Stimulated activated CD8-positive, alpha-beta memory T cell treated with anti-CD3 and anti-CD28 coated beads, Interleukin-4, amount 100 ng/mL, for 4 hours (primary cell): ENCODE data around the gene ZNF483.
"Not testable (repeated sequence)": the region's sequence is repeated elsewhere in the genome, so short reads cannot be mapped to it uniquely, and the experiment has no call there.

ENCODE experiments used
- DNase-seq, 2 donors: peaks; one replicate each; pipeline ENCODE4 v3.0.0-alpha.2; 2020; ENCODE audit warnings: low read depth in 2 of 2, low spot score in 1 of 2

The ZNF483 gene

DNA sequence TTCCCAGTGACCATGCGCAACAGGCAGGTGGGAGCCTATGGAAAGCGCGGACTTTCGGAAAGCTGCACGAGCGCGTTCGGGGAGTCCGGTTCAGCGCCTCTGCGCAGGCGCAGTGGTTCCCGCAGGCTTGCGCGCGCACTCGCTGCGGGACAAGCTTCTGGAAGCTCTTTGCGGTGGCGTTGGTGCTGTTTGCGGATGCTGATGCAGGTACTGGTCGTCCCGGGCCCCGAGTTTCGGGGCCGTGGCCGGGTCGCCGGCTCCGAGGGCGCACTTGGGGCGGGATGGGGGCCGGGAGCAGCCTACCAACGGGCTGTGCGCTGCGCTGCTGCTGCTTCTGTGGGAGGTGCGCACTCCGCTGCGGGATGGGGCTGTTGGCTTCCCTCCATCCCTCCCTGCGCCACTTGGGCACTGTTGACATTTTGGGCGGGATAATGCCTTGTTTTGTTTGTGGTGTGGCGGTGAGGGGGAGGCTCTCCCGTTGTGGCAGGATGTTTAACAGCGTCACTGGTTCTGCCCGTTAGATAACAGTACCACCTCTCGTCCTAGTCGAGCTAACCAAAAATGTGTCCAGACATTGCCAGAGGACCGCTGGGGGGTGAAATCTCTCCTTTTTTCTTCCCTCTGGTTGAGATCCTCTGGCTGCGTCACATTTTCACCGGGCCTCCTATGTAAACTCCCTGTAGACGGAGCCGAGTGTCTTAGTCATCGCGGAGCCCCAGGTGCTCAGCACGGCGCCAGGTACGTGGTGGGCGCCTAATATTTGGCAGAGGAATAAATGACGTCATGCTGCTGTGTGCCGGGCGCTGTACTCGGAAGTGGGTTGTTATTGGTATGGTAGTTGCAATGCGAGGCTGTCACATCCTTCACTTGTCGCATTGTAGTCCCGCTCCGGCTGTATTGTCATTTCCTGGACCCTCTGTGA lies at the start of gene ZNF483:
Gene ZNF483 (plus strand): TSS at position 124 of the 922 bp plus-strand sequence. CDS start 2,217 bp downstream, outside the sequence.
- DNase-seq, result peak; percentile 29 to 49

DNA sequence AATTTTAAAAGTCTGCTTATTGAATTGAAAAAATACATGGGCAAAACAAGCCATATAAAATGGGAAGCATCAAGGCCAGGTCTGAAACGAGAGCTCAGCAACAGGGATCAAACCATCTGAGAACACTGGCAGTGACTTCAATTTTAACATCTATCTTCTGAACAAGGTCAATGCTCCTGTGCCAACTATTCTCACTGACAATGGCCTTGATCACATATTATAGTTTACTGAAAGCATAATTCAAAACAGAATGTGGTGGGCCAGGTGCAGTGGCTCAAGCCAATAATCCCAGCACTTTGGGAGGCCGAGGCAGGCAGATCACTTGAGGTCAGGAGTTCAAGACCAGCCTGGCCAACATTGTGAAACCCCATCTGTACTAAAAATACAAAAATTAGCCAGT lies 49.8 kb upstream of the ZNF483 start:
- DNase-seq, result no peak

DNA sequence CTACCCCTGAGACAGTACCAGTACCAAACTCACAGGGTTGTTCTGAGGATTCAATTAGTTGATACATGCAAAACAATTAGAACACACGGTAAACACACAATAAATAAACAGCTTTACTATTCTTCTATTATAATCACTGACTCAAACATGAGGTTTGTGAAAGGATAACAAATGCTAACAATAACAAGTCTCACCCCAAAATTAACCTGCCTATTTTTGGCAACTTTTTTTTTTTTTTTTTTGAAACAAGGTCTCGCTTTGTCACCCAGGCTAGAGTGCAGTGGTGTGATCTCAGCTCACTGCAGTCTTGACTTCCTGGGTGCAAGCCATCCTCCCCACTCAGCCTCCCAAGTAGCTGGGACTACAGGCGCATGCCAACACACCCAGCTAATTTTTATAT lies 47.3 kb upstream of the ZNF483 start:
- no peak for DNase-seq

DNA sequence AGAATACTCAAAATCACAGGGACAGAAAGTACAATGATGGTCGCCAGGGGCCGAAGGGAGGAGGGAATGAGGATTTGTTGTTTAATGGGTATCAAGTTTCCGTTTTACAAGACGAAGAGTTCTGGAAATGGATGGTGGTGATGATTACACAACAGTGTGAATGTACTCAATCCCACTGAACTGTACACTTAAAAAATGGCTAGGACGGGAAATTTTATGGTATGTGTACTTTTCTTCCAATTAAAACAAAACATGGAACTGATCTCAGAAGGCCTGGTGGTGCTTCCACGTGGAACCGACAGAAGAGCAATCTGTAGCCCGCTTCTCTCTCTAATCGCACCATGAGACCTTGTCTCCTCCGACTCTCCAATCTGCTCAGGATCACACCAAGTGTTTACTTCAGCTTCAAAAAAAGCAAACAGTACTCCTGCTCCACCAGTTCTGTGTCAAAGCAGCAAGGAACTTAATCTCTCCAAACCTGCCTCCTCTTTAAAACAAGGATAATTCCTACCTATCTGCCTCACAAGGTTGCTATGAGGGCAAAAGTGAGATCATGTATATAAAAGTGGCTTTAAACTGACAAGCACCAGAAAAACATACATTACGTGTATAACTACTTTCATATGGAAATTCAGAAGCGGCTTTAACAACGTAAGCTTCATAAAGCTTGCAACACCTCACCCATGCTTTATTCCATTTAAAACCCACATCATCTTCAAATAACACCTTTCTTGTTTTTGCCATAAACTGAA lies 42.9 kb upstream of the ZNF483 start:
- no peak for DNase-seq

DNA sequence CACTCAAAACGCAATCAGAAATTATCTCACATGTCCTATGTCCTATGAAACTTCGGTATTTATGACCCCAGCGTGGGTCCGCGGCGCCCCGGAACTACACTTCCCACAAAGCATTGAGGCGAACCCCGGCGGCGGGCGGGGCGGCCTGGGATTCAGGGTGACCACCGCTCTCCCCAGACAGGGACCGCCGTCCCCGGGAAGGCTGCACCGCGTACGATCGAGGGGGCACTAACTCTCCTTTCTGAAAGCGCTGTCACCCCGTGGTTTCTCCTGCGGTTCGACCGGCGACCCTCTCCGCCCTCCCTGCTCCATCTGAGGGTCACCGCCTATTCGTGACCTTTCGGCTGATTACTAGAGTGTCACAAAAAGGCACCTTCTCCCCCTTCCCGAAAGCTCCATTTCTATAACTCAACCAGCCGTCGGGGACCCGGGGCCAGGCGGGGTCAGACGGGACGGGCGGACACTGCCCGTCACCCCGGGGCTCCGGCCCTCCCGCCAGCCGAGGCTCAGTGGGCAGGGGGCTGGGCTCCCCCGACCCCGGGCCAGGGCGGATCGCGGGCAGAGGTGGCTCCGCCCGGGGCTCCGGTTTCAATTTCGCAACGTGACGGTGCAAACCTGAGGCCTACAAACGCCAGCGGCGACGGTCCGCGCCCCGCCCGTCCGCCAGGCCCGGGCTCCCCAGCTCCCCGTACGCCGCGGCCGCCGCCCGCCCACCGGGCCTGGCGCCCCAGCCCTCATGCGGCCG lies 42.1 kb upstream of the ZNF483 start:
- DNase-seq, result peak; percentile 9 to 24

DNA sequence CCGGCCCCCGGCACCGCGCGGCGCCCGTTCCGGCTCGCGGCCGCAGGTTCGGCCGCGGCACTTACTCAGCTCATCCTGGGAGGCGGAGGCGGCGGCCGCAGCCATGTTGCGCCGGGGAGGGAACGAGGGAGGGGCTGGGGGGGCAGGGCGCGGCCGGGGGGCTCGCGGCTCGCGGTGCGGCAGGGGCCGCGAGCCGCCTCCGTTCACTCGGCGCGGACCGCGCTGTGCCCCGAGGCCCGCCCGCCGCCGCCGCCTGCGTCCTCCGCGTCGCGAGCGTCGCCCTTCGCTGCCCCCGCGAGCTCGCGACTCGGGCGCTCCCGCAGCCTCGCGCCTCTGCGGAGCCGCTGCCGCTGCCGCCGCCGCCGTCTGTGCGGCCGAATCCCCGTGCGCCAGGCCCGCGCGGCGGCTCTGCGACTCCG lies 41.5 kb upstream of the ZNF483 start:
- peak; percentile 8 to 22 for DNase-seq

DNA sequence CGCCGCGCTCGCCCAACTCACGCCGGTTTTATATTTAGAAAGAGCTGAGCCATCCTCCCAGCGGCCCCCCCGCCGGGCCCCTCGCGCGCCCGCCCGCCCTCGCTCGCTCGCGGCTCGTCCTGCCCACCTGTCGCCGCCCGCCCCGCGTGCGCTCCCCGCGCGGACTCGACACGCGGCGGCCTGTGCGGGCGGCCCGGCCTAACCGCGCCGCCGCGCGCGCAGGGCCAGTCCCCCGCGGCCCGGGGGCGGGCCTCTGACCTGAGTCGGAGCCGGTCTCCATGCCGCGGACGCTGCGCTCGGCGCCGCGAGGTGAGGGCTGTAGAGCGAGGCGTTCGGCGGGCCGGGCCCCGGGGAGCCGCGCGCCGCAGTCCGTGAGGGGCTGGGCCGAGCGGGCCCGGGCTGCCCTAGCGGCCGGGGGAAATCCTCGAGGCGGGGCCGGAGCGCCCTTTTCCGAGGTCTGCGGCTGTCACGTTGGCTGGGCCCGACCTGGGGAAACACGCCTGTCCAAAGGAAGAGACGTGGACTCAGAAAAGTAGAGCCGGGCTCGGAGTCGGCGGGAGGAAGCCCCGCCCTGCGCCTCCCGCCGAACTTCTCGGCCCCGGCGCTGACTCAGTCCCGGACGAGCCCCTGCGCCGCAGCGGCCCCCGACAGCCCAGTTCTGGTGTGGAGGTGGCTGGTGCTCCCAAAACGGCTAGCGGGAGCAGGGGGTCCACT lies 41.0 kb upstream of the ZNF483 start, which contains the start of gene ECPAS:
Gene ECPAS (minus strand): TSS at position 526 of the 714 bp plus-strand sequence. CDS start 11,465 bp downstream, outside the sequence.
- peak; percentile 25 to 48 for DNase-seq

DNA sequence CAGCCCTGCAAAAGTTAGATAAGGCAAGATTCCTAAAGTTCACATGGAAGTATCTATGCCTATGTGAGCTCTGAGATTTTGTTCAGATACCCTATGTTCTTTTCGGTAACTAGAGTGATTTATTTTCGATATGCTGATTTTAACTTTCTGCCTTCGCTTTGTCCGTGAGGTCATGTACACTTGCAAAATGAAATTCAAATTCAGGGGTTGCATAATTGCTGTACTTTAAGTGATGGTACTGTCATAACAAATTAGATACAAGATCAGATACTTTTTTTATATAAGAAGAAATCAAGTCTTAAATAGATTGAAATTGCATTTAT lies 40.4 kb upstream of the ZNF483 start:
- no peak for DNase-seq

DNA sequence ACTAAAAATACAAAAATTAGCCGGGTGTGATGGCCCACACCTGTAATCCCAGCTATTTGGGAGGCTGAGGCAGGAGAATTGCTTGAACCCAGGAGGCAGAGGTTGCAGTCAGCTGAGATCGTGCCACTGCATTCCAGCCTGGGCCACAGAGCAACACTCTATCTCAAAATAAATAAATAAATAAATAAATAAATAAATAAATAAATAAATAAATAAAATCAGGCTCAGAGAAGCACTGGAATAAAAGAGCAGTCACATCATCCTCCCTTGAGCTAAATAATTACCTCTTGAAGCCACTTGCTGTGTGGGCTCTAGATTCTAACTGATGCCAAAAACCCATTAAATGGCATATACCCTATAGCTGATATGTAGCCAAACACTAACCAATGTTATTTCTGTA lies 27.8 kb upstream of the ZNF483 start:
- not testable (repeated sequence) for DNase-seq

DNA sequence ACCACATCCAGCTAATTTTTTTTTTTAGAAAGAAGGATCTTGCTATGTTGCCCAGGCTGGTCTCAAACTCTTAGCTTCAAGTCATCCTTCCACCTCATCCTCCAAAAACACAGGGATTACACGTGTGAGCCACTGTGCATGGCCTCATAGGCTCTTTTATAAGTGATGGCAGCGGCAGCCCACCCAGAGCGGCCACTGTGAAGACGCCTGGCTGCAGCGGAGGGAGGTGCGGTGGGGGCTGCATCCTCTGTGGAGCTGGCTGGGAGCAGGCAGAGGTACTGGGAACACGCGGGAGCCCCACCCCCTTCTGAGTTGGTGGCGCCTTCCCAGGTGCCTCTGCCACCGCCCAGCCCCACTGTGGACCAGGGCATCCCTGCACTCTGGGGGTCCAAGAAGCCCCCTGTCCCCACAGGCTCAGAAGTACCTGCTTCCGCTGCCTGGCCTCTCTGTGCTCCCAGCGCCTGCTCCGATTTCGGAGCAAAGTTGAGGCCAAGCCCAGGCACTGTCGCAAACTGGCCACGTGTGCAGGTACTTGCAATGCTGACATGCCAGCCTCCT lies 23.9 kb upstream of the ZNF483 start:
- DNase-seq, result no peak

DNA sequence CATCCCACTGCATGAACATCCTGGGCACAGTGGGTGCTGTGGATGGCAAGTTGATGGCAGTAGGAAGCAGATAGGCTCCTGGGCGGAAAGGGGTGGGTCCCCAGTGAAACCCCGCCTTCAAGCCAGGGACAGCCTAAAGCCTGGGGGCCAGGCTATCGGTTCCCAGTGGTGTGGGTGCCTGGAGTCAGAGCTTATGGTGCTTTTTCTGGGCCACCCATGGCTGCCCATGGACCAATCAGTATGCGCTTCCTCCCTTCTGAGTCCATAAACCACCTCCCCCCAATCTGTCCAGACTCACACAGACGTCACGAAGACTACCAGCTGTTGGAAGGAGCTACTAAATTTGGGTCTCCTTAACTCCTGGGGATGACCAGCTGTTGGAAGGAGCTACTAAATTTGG lies 23.3 kb upstream of the ZNF483 start:
- DNase-seq, result no peak

DNA sequence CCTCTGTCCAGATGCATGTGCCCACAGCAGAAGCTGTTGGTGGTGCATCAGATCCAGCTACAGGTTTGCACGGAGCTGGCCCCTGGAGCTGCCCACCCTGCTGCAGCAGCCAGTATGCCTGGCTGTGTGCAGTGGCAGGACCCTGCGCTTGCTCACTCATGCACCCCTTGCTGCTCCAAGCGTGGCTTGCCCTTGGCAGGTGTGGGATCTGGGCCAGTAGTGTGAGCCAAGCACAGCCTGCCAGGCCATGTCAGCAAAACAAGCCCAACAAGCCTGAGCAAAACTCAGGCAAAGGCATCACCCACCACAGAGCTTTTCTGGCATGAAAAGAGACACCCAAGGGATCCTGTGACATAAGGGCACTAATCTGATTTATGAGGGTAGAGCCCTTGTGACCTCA lies 22.5 kb upstream of the ZNF483 start:
- DNase-seq, result no peak

DNA sequence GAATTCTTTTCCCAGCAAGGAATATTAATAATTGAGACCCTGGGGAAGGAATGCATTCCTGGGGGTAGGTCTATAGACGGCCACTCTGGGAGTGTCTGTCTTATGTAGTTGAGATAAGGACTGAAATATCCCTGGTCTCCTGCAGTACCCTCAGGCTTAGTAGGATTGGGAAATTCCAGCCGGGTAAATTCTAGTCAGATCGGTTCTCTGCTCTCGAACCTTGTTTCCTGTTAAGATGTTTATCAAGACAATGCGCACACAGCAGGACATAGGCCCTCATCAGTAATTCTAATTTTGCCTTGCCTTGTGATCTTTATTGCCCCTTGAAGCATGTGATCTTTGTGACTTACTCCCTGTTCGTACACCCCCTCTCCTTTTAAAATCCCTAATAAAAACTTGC lies 13.4 kb upstream of the ZNF483 start:
- not testable (repeated sequence) for DNase-seq

DNA sequence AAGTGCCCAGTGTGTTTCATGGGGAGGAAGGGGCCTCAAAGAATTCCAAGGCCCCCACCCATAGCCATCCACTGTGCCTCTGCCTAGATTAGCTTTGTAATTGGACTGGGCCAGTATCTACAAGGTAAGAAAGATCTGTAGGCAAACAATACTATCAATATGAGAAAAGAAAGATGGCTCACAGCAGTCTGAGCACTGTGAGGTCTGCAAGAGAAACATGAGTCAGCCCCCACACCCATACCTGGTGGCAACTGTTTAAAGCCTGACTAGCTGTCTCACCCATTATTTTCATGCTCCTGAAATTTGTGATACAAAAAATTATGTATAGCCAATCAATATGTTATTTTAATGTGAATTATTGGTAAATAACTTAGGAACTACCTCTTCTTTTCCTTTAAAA lies 10.0 kb upstream of the ZNF483 start:
- DNase-seq, result no peak

DNA sequence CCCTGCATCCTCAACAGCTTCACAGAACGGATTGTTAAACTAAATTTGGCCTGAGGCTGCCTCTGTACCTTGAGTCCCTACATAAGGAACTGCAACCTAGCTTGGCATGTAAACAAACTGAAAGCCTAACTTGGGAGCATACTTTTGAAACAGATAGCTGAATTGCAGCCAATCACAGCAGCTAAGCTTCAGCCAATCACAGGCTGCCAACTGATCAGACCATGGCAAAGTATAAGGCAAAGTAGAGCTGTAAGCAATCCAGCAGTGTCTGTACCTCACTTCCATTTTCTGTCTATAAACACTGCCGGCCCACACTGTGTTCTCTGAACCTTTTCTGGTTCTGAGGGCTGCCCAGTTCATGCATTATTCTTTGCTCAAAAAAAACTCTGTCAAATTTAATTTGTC lies 8.9 kb upstream of the ZNF483 start:
- no peak for DNase-seq

DNA sequence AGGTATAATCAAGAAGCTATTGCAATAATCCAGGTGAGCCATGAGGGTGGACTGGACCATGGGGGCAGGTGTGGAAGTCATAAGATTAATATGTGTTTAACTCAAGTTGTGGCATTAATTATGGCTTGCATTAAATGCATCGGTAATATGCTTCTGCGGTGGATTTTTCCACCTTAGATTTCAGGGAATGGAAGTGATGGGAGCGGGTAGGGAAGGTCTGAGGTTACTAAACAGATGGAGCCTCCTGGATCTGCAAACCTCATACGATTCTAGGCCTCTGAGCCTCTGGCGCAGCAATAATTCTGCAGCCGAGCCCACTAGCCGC lies 286 bp upstream of the ZNF483 start:
- no peak for DNase-seq

DNA sequence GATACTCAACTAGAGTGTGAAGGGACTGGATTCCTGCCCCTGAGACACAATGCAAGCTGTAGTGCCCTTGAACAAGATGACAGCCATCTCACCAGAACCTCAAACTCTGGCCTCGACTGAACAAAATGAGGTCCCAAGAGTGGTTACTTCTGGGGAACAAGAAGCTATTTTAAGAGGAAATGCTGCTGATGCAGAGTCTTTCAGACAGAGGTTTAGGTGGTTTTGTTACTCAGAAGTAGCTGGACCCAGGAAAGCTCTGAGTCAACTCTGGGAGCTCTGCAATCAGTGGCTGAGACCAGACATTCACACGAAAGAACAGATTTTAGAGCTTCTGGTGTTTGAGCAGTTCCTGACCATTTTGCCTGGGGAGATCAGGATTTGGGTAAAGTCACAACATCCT lies 2.4 kb downstream of the ZNF483 start:
- no peak for DNase-seq

DNA sequence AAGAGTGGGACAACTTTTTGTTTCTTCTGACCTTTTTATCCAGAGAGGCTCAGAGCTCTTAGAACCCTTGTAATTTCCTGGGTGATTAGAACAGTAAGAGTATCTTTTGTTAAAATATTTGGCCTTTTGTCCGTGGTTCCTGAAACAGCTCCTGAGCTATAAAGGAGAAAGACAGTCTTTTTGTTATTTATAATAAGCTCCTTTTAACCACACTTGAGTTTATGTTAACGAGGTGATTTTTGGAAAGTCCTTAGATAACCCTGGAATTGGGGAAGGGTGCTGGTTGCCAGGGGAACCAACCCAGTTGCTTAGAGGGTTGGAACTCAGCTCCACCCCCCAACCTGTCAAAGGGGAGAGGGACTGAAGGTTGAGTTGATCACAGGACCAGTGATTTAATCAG lies 4.8 kb downstream of the ZNF483 start:
- no peak for DNase-seq

DNA sequence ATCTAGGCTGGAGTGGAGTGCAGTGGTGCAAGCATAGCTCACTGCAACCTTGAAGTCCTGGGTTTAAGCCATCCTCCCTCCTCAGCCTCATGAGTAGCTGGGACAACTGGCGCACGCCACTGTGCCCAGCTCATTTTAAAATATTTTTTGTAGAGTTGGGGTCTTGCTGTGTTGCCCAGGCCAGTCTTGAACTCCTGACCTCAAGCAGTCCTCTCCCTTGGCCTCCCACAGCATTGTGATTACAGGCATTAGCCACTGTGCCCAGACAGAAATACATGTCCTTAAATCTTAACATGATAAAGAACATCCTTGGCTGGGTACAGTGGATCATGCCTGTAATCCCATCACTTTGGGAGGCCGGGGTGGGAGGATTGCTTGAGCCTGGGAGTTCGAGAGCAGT lies 6.7 kb downstream of the ZNF483 start:
- DNase-seq, result no peak

DNA sequence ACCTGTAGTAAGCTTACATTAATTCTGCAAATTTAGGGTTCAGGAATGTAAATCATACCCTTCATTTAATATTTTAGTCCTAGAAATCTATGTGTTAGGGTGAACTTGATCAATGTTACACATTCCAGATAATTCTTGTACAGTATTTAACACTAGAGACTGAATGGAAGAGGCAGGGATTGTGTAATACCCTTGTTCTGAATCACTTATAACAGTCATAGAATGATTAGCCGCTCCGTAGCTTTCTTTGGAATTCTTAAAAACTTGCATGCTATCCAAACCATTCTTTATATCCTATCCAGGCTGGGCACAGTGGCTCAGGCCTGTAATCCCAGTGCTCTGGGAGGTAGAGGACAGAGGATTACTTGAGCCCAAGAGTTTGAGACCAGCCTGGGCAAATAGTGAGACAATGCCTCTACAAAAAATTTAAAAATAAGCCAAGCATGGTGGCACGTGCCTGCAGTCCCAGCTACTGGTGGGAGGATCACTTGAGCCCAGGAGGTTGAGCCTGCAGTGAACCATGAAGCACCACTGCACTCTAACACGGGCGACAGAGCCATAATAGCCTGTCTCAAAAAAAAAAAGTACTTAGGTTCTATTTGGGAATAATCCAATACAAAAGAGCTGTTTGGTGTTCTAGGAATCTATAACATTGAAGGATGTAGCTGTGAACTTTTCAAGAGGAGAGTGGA lies 8.3 kb downstream of the ZNF483 start:
- DNase-seq, result no peak
